NCI-H2227 treated with DMSO at 0.1 percent for 48 hours (cell line): ENCODE measurements around the gene MANF.

ENCODE experiments used
- DNase-seq: peaks from one replicate; lab custom pipeline; 2025; lab: John Stamatoyannopoulos, UW

The MANF gene

GRCh38 chr3:51436998-51437639 is 52.0 kb downstream of the MANF start:
- DNase-seq, result no peak
